H1 (cell line): Measurements from ENCODE around the gene MBD3L5. TPM values are rescaled to one million over a fixed set of nuclear protein-coding genes. Genes with fewer than 3 reads are reported as not detected.

ENCODE experiments used
- polyA plus RNA-seq, 7 experiments: library from polyadenylated mRNA; depleted of rRNA in 3 of 7; stranded (reverse) in 5 of 7; unstranded in 2 of 7; fragments of >200 nt in 5 of 7; fragments of 200-250 nt in 2 of 7; gene quantifications; 1 replicate in 5 of 7; 2 replicates in 1 of 7; 4 replicates in 1 of 7; pipeline versions ENCODE4 v1.2.1 to v1.2.3, GENCODE V29; 2011 to 2013; ENCODE audit warnings: missing spikeins in 2 of 7, mixed read lengths in 2 of 7
- total RNA-seq: library from RNA; stranded (reverse); fragmentation: NEBNext Ultra II Directional; extraction: Animal tissue kit (Norgen Biotek cat#: 25700); gene quantifications from 2 replicates; pipeline ENCODE4 v1.2.1, GENCODE V29; 2021

Gene MBD3L5
- total and polyA plus RNA-seq, 2 of the 8 experiments (the other 6 are each of a cell fraction or from before 2014, with no cell fraction given), result not detected

Other genes with a start within 250 kb of the MBD3L5 start
- not detected in 2 replicates for gene ADGRE1, start 143.0 kb upstream of the MBD3L5 start, total RNA-seq
- not detected in 2 replicates for gene ADGRE1, start 143.0 kb upstream of the MBD3L5 start, polyA plus RNA-seq (2011; rRNA removed)
- gene MBD3L2B, start 9.1 kb upstream of the MBD3L5 start, total RNA-seq, result not detected in 2 replicates
- not detected in 2 replicates for gene MBD3L2B, start 9.1 kb upstream of the MBD3L5 start, polyA plus RNA-seq (2011; rRNA removed)
- gene MBD3L4, start 9.6 kb downstream of the MBD3L5 start, total RNA-seq, result not detected in 2 replicates
- not detected in 2 replicates for gene MBD3L4, start 9.6 kb downstream of the MBD3L5 start, polyA plus RNA-seq (2011; rRNA removed)
- gene MBD3L2, start 18.7 kb downstream of the MBD3L5 start, total RNA-seq, result not detected in 2 replicates
- gene MBD3L2, start 18.7 kb downstream of the MBD3L5 start, polyA plus RNA-seq (2011; rRNA removed), result not detected in 2 replicates
- not detected in 2 replicates for gene MBD3L3, start 28.1 kb downstream of the MBD3L5 start, total RNA-seq
- gene MBD3L3, start 28.1 kb downstream of the MBD3L5 start, polyA plus RNA-seq (2011; rRNA removed), result not detected in 2 replicates
- 5.8 and 7.4 TPM in 2 replicates for gene ZNF557, start 39.1 kb downstream of the MBD3L5 start, total RNA-seq
- gene ZNF557, start 39.1 kb downstream of the MBD3L5 start, polyA plus RNA-seq (2011; rRNA removed), result 1.2 and 1.4 TPM in 2 replicates